Ishikawa (cell line): ENCODE results near the gene SRRM3.

ENCODE experiments used
- CREB1 ChIP-seq: IDR thresholded peaks from 2 replicates; pipeline ENCODE4 v1.6.1; 2012; ENCODE audit warnings: low read depth
- EP300 ChIP-seq: IDR thresholded peaks from 2 replicates; pipeline ENCODE4 v1.6.1; 2012; ENCODE audit warnings: borderline replicate concordance
- FOXM1 ChIP-seq: IDR thresholded peaks from 2 replicates; pipeline ENCODE4 v1.6.1; 2012; ENCODE audit warnings: low read depth, borderline replicate concordance
- NFIC ChIP-seq: IDR thresholded peaks from 2 replicates; pipeline ENCODE4 v1.6.1; 2012
- RAD21 ChIP-seq: IDR thresholded peaks from 2 replicates; pipeline ENCODE4 v1.6.1; 2012; ENCODE audit warnings: low read depth
- TAF1 ChIP-seq: IDR thresholded peaks from 2 replicates; pipeline ENCODE4 v1.6.1; 2012; ENCODE audit warnings: low read depth, mild to moderate bottlenecking
- TCF12 ChIP-seq: IDR thresholded peaks from 2 replicates; pipeline ENCODE4 v1.6.1; 2012; ENCODE audit warnings: low read depth
- YY1 ChIP-seq: IDR thresholded peaks from 2 replicates; pipeline ENCODE4 v1.6.1; 2012; ENCODE audit warnings: low read depth
- ZBTB7A ChIP-seq: IDR thresholded peaks from 2 replicates; pipeline ENCODE4 v1.6.1; 2012; ENCODE audit warnings: low read depth
- TF ChIP-seq, protein P1 (sequence below): IDR thresholded peaks from 2 replicates; pipeline ENCODE4 v1.6.1; 2012
- TF ChIP-seq, protein P2 (sequence below): IDR thresholded peaks from 2 replicates; pipeline ENCODE4 v1.6.1; 2012; ENCODE audit warnings: low read depth, mild to moderate bottlenecking

DNA sequence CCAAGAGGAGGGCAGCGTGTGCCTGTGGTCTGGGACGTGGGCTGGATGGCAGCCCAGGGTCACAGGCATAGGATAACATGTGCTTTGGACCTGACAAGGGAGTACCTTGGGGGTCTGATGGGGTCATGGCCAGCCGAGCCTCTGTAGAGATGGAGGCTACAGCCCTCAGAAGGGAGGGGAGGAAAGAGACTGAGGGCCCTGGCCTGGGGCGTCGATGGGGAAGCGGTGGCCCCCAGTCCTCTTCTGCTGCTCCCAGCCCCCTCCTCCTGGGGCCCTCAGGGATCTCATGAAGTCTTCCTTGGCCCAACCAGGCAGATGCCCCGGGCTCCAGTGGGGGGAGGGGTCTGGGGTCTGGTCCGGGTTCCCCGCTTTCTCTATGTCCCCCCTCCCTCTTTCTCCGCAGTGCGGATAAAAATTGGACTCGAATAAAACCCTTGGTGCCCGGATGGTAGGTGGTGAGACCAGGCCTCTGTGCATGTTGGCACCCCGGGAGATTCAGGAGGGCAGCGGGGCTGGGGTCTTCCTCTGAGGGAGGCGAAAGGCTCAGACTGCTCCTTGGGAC is 85.2 kb downstream of the SRRM3 start:
- TF ChIP-seq, protein P1, sequence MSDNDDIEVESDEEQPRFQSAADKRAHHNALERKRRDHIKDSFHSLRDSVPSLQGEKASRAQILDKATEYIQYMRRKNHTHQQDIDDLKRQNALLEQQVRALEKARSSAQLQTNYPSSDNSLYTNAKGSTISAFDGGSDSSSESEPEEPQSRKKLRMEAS = no peak
- TF ChIP-seq CREB1 (no peak), EP300 (no peak), YY1 (no peak), TCF12 (no peak), RAD21 (no peak), FOXM1 (no peak), ZBTB7A (no peak), TAF1 (no peak), NFIC (no peak)
- TF ChIP-seq, protein P2, sequence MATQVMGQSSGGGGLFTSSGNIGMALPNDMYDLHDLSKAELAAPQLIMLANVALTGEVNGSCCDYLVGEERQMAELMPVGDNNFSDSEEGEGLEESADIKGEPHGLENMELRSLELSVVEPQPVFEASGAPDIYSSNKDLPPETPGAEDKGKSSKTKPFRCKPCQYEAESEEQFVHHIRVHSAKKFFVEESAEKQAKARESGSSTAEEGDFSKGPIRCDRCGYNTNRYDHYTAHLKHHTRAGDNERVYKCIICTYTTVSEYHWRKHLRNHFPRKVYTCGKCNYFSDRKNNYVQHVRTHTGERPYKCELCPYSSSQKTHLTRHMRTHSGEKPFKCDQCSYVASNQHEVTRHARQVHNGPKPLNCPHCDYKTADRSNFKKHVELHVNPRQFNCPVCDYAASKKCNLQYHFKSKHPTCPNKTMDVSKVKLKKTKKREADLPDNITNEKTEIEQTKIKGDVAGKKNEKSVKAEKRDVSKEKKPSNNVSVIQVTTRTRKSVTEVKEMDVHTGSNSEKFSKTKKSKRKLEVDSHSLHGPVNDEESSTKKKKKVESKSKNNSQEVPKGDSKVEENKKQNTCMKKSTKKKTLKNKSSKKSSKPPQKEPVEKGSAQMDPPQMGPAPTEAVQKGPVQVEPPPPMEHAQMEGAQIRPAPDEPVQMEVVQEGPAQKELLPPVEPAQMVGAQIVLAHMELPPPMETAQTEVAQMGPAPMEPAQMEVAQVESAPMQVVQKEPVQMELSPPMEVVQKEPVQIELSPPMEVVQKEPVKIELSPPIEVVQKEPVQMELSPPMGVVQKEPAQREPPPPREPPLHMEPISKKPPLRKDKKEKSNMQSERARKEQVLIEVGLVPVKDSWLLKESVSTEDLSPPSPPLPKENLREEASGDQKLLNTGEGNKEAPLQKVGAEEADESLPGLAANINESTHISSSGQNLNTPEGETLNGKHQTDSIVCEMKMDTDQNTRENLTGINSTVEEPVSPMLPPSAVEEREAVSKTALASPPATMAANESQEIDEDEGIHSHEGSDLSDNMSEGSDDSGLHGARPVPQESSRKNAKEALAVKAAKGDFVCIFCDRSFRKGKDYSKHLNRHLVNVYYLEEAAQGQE = no peak
